Epidermal melanocyte (primary cell): ENCODE results near the gene PLEKHA6.
A peak's percentile ranks its signal among the peaks of the same experiment; 100 is the strongest.

ENCODE experiments used
- DNase-seq: peaks from one replicate; pipeline ENCODE4 v3.0.0; 2011; ENCODE audit warnings: low spot score; ENCODE audit not compliant: insufficient read length

PLEKHA6 gene, protein sequence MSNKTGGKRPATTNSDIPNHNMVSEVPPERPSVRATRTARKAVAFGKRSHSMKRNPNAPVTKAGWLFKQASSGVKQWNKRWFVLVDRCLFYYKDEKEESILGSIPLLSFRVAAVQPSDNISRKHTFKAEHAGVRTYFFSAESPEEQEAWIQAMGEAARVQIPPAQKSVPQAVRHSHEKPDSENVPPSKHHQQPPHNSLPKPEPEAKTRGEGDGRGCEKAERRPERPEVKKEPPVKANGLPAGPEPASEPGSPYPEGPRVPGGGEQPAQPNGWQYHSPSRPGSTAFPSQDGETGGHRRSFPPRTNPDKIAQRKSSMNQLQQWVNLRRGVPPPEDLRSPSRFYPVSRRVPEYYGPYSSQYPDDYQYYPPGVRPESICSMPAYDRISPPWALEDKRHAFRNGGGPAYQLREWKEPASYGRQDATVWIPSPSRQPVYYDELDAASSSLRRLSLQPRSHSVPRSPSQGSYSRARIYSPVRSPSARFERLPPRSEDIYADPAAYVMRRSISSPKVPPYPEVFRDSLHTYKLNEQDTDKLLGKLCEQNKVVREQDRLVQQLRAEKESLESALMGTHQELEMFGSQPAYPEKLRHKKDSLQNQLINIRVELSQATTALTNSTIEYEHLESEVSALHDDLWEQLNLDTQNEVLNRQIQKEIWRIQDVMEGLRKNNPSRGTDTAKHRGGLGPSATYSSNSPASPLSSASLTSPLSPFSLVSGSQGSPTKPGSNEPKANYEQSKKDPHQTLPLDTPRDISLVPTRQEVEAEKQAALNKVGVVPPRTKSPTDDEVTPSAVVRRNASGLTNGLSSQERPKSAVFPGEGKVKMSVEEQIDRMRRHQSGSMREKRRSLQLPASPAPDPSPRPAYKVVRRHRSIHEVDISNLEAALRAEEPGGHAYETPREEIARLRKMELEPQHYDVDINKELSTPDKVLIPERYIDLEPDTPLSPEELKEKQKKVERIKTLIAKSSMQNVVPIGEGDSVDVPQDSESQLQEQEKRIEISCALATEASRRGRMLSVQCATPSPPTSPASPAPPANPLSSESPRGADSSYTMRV

GRCh38 chr1:204359474-204360255 is at the start of gene PLEKHA6:
Gene PLEKHA6 (minus strand): TSS chr1:204359929. CDS start chr1:204273727, 86,202 bp downstream.
- DNase-seq: no peak

GRCh38 chr1:204409123-204409522 is 49.4 kb upstream of the PLEKHA6 start:
- DNase-seq: no peak

DNA sequence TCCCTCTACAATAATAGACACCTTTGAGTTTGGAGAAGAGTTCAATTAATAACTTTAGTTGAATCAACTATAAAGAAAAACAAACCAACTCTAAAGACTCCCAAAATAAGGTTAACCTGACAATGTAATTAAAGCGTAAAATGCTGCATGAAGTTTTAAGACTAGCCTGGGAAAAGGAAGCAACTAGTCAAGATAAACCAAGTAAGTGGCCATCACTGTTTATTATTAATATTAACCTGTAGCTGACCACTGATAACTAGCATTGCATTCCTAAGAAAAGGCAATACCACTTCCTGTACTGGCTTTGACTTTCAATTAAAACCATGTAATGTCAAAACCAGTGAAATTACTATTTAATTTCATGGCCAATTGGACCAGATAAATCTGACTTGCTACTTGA is 48.9 kb upstream of the PLEKHA6 start:
- DNase-seq: no peak

DNA sequence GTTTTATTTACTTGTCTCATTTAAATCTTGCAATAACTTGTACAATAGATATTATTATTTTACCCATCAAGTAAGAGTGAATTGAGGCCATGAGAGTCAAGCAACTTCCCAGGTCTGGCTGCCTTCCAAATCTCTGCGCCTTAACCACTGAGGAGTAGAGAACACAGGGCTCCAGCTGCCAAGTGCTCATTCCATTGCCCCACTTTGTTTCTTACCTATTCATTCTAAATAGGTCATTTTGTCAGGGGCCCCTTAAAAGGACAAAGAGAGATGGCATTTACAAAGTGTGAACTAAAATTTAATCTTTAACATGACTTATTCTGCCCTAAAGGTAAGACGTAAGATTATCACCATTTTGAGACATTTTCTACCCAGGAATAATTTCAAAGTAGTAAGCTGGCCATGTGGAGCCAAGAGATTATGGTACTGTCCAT is 48.4 kb upstream of the PLEKHA6 start:
- DNase-seq: no peak

GRCh38 chr1:204407295-204407971 is 47.7 kb upstream of the PLEKHA6 start:
- DNase-seq: no peak

DNA sequence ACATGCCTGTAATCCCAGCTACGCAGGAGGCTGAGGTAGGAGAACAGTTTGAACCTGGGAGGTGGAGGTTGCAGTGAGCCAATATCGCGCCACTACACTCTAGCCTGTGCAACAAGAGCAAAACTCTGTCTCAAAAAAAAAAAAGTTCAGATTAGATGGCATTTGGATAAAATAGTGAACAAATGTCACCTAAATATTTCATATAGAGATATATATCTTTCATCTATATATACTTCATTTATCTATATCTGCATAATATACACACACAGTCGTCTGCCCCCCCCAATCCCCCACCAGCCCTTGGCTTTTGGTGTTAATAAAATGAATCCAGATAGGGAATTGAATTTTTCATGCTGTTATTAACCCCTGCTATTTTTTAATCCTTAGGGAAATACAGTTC is 46.9 kb upstream of the PLEKHA6 start:
- no peak for DNase-seq

DNA sequence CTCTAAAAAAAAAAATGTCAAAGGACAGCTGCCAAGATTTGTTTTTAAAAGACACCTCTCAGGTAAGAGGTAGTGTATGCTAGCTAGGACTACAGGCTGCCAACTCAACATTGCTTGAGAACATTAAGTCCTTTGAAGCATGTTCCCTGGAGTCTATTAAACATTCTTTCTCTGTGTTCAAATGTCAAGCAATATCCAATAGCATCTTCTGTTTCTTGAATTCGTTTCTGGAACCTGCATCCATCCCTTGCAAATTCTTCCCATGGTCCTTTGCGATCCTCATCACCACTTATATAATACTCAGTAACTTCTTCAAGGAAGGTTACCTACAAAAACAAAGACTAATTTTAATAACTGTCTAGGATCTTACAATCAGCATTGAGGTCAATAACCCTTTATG is 46.3 kb upstream of the PLEKHA6 start:
- no peak for DNase-seq

DNA sequence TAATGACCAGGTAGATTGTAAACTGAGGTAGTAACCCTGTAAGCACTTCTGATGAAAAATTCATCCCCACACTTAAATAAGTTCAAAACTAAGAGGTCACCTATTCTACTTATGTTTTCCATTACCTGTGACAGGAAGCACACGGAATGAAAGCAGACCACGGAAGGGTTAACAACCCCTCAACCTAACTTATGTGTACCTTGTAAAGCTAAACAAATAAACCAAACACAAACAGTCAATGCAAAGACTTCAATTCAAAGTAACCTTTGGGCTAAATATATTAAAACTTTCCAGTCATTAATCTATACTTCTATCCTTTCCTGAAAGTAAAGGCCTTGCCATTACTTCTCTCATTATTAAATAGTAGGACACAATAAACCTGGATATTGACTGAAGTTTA is 44.9 kb upstream of the PLEKHA6 start:
- no peak for DNase-seq

- no peak for DNase-seq
Measured at GRCh38 chr1:204402391-204402790, 42.7 kb upstream of the PLEKHA6 start.

DNA sequence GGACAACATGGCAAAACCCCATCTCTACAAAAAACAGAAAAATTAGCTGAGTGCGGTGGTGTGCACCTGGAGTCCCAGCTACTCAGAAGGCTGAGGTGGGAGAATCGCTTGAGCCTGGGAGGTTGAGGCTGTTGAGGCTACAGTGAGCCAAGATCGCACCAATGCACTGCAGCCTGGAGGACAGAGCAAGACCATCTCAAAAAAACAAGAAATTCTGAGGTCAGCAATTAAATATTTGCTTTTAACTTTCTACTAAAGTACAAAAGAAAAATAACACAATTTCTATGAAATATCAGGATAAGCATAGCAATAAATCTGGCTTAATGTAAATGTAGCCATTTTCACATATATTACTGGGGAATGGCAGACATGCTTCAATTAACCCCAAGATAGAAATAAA is 42.0 kb upstream of the PLEKHA6 start:
- no peak for DNase-seq

- no peak for DNase-seq
Measured at GRCh38 chr1:204400882-204401510, 41.3 kb upstream of the PLEKHA6 start.

- peak; percentile 89 for DNase-seq
Measured at GRCh38 chr1:204398197-204399125, 38.7 kb upstream of the PLEKHA6 start.

DNA sequence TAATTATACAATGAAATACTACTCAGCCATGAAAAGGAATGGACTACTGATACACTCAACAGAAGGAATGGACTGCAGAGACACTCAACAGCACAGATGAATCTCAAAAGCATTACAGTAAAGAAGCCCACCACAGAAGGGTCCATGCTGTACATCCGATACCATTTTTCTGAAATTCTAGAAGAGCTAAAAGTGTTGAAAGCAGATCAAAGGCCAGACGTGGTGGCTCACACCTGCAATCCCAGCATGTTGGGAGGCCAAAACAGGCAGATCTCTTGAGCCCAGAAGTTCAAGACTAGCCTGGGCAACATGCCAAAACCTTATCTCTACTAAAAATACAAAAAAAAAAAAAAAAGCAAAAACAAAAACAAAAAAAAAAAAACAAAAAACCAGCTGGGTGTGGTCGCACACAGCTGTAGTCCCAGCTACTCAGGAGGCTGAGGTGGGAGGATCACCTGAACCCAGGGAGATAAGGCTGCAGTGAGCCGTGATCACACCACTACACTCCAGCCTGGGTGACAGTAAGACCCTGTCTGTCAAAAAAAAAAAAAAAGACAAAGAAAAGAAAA is 36.4 kb upstream of the PLEKHA6 start:
- no peak for DNase-seq

DNA sequence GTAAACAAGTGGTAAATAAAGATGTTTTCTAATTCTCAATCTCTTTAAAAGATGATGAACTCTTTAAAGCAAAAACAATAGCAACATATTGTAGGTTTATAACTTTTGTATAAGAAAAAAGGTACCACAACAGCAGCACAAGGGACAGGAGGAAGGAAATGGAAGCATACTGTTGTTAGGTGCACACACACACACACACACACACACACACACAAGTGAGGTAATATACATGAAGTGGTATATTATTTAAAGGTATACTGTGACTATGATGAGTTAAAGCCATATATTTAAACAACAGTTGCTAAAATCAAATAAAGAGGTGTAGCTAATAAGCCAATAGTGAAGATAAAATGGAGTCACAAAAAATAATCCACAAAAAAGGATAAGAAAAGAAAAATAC is 31.9 kb upstream of the PLEKHA6 start:
- DNase-seq: no peak

DNA sequence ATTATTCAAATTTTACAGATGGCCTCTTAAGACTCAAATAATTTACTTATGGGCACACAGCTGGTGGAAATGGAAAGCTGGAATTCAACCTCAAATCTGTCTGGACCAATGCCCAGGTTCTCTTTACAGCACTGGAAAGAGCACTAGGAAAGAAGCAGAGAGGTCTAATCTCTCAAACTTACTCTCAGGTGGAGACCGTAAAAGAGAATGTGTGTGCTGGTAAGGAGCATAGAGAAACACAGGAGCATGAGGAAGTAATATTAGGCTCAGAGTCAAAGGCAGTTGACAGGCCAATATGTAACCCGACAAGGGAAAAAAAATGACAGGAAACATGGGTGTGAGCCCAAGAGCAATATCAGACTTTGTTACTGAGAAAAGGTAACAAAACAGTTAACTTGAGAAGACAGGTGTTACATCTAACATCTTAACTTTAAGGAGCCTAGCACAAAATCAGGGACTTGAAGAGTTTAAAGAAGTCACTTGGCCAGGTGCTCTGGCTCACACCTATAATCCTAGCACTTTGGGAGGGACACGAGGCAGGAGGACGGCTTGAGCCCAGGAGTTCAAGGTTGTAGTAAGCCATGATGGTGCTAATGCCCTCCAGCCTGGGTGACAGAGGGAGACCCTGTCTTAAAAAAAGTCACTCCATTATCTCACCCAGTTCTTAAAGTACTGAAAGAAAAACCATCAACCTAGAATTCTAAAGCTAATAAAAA is 31.2 kb upstream of the PLEKHA6 start:
- DNase-seq: no peak

DNA sequence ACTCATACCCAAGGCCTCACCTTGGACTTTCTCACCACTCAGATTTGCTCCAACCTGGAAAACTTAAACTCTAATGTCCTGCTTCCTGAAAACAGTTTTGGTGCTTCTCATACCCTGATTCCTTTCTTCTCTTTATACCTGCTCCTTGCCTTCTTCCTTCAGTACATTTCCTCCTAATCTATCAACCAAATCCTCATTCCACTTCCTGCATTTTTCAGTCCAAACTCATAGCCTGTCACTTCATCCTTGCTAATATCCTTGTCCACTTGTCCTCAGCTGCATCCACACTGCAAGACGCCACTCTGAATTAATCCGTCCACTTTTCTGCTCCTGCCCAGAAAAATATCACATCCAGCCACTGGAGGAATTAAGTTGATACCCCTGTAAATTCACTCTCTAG is 26.0 kb upstream of the PLEKHA6 start:
- no peak for DNase-seq

DNA sequence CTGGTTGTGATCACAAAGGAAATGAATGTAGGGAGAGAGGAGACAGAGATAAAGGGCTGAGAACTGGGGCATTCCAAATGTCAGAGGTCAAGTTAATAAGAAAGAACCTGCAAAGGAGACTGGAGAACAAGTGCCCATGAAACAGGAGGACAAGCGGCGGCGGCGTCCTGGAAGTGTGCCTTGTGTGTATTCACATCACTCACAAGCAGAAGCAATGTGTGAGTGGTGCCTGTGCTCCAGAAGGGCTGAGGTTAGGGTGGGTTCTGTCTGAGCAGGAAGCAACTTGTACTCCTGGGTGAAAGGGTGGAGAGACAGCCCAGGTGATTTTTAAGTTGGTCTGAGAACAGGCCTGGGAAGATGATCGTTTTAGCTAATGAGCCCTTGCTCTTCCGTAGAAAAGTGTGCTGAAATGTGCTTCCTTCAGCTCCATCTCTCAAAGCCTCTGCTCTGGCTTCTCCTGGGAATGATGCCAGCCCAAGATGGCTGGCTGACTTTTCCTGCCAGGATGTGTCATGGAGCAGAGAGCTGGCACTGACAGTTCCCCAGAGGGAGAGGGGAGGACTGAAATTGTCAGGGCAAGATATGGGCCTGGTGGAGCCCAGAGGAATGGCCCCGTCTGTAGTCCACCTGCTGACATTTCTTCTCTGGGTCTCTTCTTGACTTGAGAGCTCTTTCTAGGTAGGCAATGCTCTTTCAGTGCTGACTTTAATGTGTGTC is 25.1 kb upstream of the PLEKHA6 start:
- DNase-seq: no peak
